B cell (primary cell): ENCODE measurements around the gene TENT5C. TPM values are rescaled to one million over a fixed set of nuclear protein-coding genes. Genes with fewer than 3 reads are reported as not detected.

Experiments used
- ATAC-seq: fragments of 200-7000 bp; cut with Tn5 transposase; one replicate; pipeline ENCODE4 v1.10.0; 2021; ENCODE audit warnings: low read depth, mild to moderate bottlenecking, moderate number of reproducible peaks, moderate library complexity
- CTCF ChIA-PET: fragments of 350-600 bp; sonication (Branson Sonifier 250); formaldehyde crosslinking; loops from one replicate; lab custom pipeline; 2021; ENCODE audit warnings: antibody characterized with exemption, inconsistent platforms; lab: Charles Lee
- POLR2A ChIA-PET: fragments of 350-600 bp; sonication (Branson Sonifier 250); formaldehyde crosslinking; loops from one replicate; lab custom pipeline; 2021; ENCODE audit warnings: antibody characterized with exemption; lab: Charles Lee
- DNase-seq: peaks from one replicate; pipeline ENCODE4 v3.0.0; 2013
- H2AFZ ChIP-seq: 2 replicates; pipeline ENCODE4 v1.6.1; 2012; ENCODE audit warnings: mild to moderate bottlenecking, low read depth, low read length; ENCODE audit not compliant: insufficient read depth, poor library complexity, severe bottlenecking
- H3K27ac ChIP-seq, 2 donors: 1 replicate in 1 of 2; 2 replicates in 1 of 2; pipeline ENCODE4 v1.5.1; 2012 to 2013; ENCODE audit warnings: low read length in 2 of 2, mild to moderate bottlenecking in 2 of 2, moderate library complexity in 1 of 2
- H3K27me3 ChIP-seq, 4 experiments: fragments of 200-600 bp in 1 of 4; sonication (generic) in 1 of 4; replicated peaks in 1 of 4; 1 replicate in 2 of 4; 2 replicates in 2 of 4; pipeline versions ENCODE4 v1.6.1 to v1.7.0; 2013 to 2016; ENCODE audit warnings: low read length in 3 of 4, mild to moderate bottlenecking in 2 of 4, mixed read lengths in 1 of 4, moderate library complexity in 1 of 4; ENCODE audit not compliant: insufficient read depth in 4 of 4, control insufficient read depth in 3 of 4; ENCODE audit errors: control extremely low read depth in 1 of 4
- H3K36me3 ChIP-seq, 2 experiments: replicated peaks in 1 of 2; 1 replicate in 1 of 2; 2 replicates in 1 of 2; pipeline versions ENCODE4 v1.6.1 to v1.7.1; 2013; ENCODE audit warnings: low read length in 1 of 2; ENCODE audit not compliant: insufficient read depth in 2 of 2, control insufficient read depth in 1 of 2; ENCODE audit errors: control extremely low read depth in 1 of 2, extremely low read depth in 1 of 2
- H3K4me1 ChIP-seq, 2 donors: fragments of 200-600 bp in 1 of 2; sonication (generic) in 1 of 2; 1 replicate in 1 of 2; 2 replicates in 1 of 2; pipeline versions ENCODE4 v1.5.1 to v1.6.1; 2013 to 2017; ENCODE audit warnings: low read length in 2 of 2; ENCODE audit not compliant: control insufficient read depth in 2 of 2, insufficient read depth in 2 of 2
- H3K4me2 ChIP-seq: replicated peaks from 2 replicates; pipeline ENCODE3; 2012; ENCODE audit warnings: mild to moderate bottlenecking, low read depth, low read length; ENCODE audit not compliant: poor library complexity, severe bottlenecking
- H3K4me3 ChIP-seq, 5 experiments: fragments of 200-600 bp in 1 of 5; sonication (generic) in 1 of 5; 1 replicate in 3 of 5; 2 replicates in 2 of 5; pipeline versions ENCODE4 v1.5.1 to v1.7.0; 2011 to 2016; ENCODE audit warnings: low read length in 4 of 5, mild to moderate bottlenecking in 4 of 5, low read depth in 2 of 5, control low read depth in 1 of 5, moderate library complexity in 1 of 5; ENCODE audit not compliant: insufficient read depth in 1 of 5; ENCODE audit errors: control extremely low read depth in 1 of 5, extremely low read depth in 1 of 5
- H3K79me2 ChIP-seq: fragments of 200-600 bp; sonication (generic); one replicate; pipeline ENCODE4 v1.6.0; 2016; ENCODE audit warnings: low read length; ENCODE audit not compliant: control insufficient read depth, insufficient read depth
- H3K9ac ChIP-seq: fragments of 200-600 bp; sonication (generic); 2 replicates; pipeline ENCODE4 v1.6.1; 2017; ENCODE audit warnings: mild to moderate bottlenecking, low read length, moderate library complexity
- H3K9me3 ChIP-seq, 3 donors: one replicate each; pipeline versions ENCODE4 v1.6.1 to v1.7.1; 2013; ENCODE audit warnings: low read length in 2 of 3; ENCODE audit not compliant: control insufficient read depth in 2 of 3, insufficient read depth in 1 of 3; ENCODE audit errors: control extremely low read depth in 1 of 3
- H4K20me1 ChIP-seq: 2 replicates; pipeline ENCODE4 v1.6.0; 2012; ENCODE audit warnings: mild to moderate bottlenecking, low read length; ENCODE audit not compliant: insufficient read depth, control insufficient read depth, poor library complexity, severe bottlenecking
- H3K27ac Mint-ChIP-seq: one replicate; pipeline ENCODE4 v1.8.0; 2021; ENCODE audit warnings: mixed read lengths
- H3K27me3 Mint-ChIP-seq: one replicate; pipeline ENCODE4 v1.8.0; 2021; ENCODE audit warnings: mixed read lengths
- H3K4me1 Mint-ChIP-seq: one replicate; pipeline ENCODE4 v1.8.0; 2021; ENCODE audit warnings: mixed read lengths
- H3K4me3 Mint-ChIP-seq: one replicate; pipeline ENCODE4 v1.8.0; 2021; ENCODE audit warnings: mixed read lengths
- H3K9me3 Mint-ChIP-seq: one replicate; pipeline ENCODE4 v1.8.0; 2022; ENCODE audit warnings: mixed read lengths; ENCODE audit not compliant: insufficient read depth
- EZH2 ChIP-seq: IDR thresholded peaks from 2 replicates; pipeline ENCODE4 v1.6.1; 2012; ENCODE audit warnings: borderline replicate concordance, low read depth, mild to moderate bottlenecking, moderate library complexity, low read length; ENCODE audit not compliant: insufficient read depth, poor library complexity, severe bottlenecking
- WGBS: methylation state at CpG from one replicate; pipeline ENCODE4 v1.1.5; 2013; ENCODE audit warnings: missing lambda C conversion rate; ENCODE audit not compliant: insufficient coverage; 5-methylcytosine and 5-hydroxymethylcytosine counted together
- intact Hi-C: fragments of 100-400 bp; cut with micrococcal nuclease; formaldehyde crosslinking; loops from one replicate; pipeline ENCODE4 v1.10.0; 2022
- polyA minus RNA-seq: library from RNA; depleted of rRNA, polyadenylated mRNA; stranded (reverse); fragments of >200 nt; gene quantifications from 2 replicates; pipeline ENCODE4 v1.2.3, GENCODE V29; 2012
- polyA plus RNA-seq: library from polyadenylated mRNA; depleted of rRNA; stranded (reverse); fragments of >200 nt; gene quantifications from 2 replicates; pipeline ENCODE4 v1.2.3, GENCODE V29; 2012
- total RNA-seq, 2 donors: library from RNA; stranded (reverse); fragments of 120-200 nt in 1 of 2; gene quantifications; 1 replicate in 1 of 2; 2 replicates in 1 of 2; pipeline versions ENCODE4 v1.2.3 to v1.2.4, GENCODE V29; 2013 to 2022
- TF ChIP-seq, protein P1 (sequence below): fragments of 200-600 bp; IDR thresholded peaks from one replicate; pipeline ENCODE4 v1.8.0; 2022; ENCODE audit warnings: antibody characterized with exemption, mild to moderate bottlenecking

Gene TENT5C
- total RNA-seq (112 TPM in 2 replicates), polyA plus RNA-seq (62.2 and 65.4 TPM in 2 replicates), polyA minus RNA-seq (50.8 and 103 TPM in 2 replicates)
- total RNA-seq (2013) = 41.5 TPM

DNA sequence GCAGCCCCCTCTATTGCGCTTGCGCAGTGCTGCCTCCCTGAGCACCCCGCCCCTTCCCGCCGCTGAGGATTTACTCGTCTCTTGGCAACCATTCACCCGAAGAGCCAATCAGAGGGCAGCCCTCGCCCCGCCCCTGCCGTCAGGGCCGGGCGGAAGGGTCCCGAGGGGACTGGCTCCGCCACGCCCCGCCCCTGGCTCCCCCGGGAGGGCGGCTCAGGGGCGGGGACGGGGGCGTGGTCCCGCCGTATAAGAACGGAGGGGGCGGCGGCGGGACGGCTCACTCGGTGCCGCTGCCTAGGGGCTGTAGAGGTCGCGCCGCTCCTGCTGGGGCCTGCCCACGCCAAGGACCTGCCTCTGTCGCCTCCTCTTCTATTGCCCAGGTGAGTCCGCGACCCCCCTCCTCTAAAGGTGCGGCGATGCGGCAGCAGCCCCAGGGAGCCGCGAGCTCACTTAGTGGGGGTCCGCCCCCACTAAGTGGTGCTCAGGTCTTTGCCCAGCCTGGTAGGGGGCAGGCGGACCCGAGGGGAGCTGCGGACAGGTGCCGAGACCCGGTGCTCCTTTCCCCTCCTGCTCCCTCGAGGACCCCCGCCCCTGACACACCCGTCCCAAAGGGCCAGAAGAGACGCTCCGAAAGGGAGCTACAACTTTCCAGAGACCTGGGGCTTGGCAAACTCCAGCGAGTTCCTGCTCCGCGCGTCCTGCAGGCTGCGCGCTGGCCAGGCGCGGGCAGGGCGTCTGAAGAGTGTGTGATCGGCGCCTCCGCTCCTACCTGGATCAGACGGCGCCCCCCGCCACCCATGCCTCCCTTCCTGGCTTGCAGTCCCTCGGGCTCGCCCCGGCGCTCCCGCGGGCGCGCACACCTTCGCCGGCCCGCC, at the start of gene TENT5C:
TENT5C (plus strand) TSS at position 275 of the 875 bp plus-strand sequence. CDS start 16,821 bp downstream, outside the sequence.
- Mint-ChIP-seq H3K27me3 (no peaks in the 10 kb centered on the region), H3K9me3 (no peaks in the 10 kb centered on the region)
- peak; percentile 88 for ATAC-seq

More for the DNA sequence above, at the start of gene TENT5C:
- Histone ChIP-seq H3K4me2 (peak within 1 kb of the TSS; percentile 79), H3K79me2 (peaks cover 58% of the 10 kb centered on the region), H3K36me3 (peaks cover 0 to 22% of the 10 kb centered on the region in 2 experiments), H3K4me3 (peak within 1 kb of the TSS; percentile 95 to 99 (median 97)), H3K9ac (peak within 1 kb of the TSS; percentile 93), H3K27ac (peak within 1 kb of the TSS; percentile 88 to 96), H3K4me1 (peaks cover 38 to 49% of the 10 kb centered on the region in 2 donors), H2AFZ (peak within 1 kb of the TSS; percentile 90), H3K27me3 (peaks cover 0 to 1% (median 0%) of the 10 kb centered on the region in 4 experiments), H3K9me3 (no peaks in the 10 kb centered on the region), H4K20me1 (peaks cover 47% of the 10 kb centered on the region)
- WGBS = under 1% methylated on average over 75 of the region's 79 CpGs
- intact Hi-C loops = loop anchor here (1.0 to 10.0 kb wide), 11 partner anchors 10 to 1536 kb away; partner anchors contain the start of genes ATP1A1, MAN1A2 and WARS2
- H3K4me3 Mint-ChIP-seq = peak within 1 kb of the TSS; percentile 99
- TF ChIP-seq EZH2 = no peak
- TF ChIP-seq, protein P1, sequence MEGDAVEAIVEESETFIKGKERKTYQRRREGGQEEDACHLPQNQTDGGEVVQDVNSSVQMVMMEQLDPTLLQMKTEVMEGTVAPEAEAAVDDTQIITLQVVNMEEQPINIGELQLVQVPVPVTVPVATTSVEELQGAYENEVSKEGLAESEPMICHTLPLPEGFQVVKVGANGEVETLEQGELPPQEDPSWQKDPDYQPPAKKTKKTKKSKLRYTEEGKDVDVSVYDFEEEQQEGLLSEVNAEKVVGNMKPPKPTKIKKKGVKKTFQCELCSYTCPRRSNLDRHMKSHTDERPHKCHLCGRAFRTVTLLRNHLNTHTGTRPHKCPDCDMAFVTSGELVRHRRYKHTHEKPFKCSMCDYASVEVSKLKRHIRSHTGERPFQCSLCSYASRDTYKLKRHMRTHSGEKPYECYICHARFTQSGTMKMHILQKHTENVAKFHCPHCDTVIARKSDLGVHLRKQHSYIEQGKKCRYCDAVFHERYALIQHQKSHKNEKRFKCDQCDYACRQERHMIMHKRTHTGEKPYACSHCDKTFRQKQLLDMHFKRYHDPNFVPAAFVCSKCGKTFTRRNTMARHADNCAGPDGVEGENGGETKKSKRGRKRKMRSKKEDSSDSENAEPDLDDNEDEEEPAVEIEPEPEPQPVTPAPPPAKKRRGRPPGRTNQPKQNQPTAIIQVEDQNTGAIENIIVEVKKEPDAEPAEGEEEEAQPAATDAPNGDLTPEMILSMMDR = no peak
- H3K4me1 Mint-ChIP-seq = peaks cover 52% of the 10 kb centered on the region
- peak; percentile 99 for DNase-seq
- ChIA-PET POLR2A (interaction anchor here (0.6 to 4.6 kb wide), 14 partner anchors 9 to 1188 kb away, joined by 3 to 41 read pairs (median 4); partner anchors contain the start of gene MAN1A2), CTCF (interaction anchor here (1.3 to 5.5 kb wide), 12 partner anchors 12 to 149 kb away, joined by 3 to 85 read pairs (median 16); no protein-coding TSS in a partner anchor)
- peak within 1 kb of the TSS; percentile 96 for H3K27ac Mint-ChIP-seq
